OCI-LY7 (cell line): ENCODE measurements around the gene TPSD1. TPM values are rescaled to one million over a fixed set of nuclear protein-coding genes. Genes with fewer than 3 reads are reported as not detected.
"Not testable (repeated sequence)": the region's sequence is repeated elsewhere in the genome, so short reads cannot be mapped to it uniquely, and the experiment has no call there.

Experiments used
- BruUV-seq: library from RNA; stranded (reverse); fragments of 400-500 nt; replicated peaks from 2 replicates; lab custom pipeline; 2021; lab: Mats Ljungman, UMichigan
- CTCF ChIA-PET: fragments of 300-600 bp; sonication (Branson Sonifier 250); formaldehyde crosslinking; loops from one replicate; lab custom pipeline; 2022; ENCODE audit warnings: antibody characterized with exemption; ENCODE audit not compliant: unreplicated experiment; lab: Charles Lee
- POLR2A ChIA-PET: fragments of 300-600 bp; sonication (Branson Sonifier 250); formaldehyde crosslinking; loops from one replicate; lab custom pipeline; 2022; ENCODE audit warnings: antibody characterized with exemption; lab: Charles Lee
- DNase-seq: peaks from one replicate; pipeline ENCODE4 v3.0.0-alpha.2; 2015; ENCODE audit warnings: low spot score
- H2AFZ ChIP-seq: fragments of 200-600 bp; sonication (generic), shearing (Covaris generic); 2 replicates; pipeline ENCODE4 v1.6.1; 2014; ENCODE audit warnings: mild to moderate bottlenecking, antibody characterized with exemption, low read length, moderate library complexity
- H3K27ac ChIP-seq: fragments of 200-600 bp; sonication (generic); 2 replicates; pipeline ENCODE4 v1.5.1; 2014; ENCODE audit warnings: mixed run types, low read depth, mild to moderate bottlenecking, moderate library complexity, low read length, inconsistent platforms; ENCODE audit not compliant: poor library complexity, severe bottlenecking
- H3K36me3 ChIP-seq: fragments of 200-600 bp; sonication (generic); 2 replicates; pipeline ENCODE4 v1.6.1; 2014; ENCODE audit warnings: mild to moderate bottlenecking, antibody characterized with exemption, low read length, moderate library complexity, mixed read lengths; ENCODE audit not compliant: insufficient read depth
- H3K4me1 ChIP-seq: fragments of 200-600 bp; sonication (generic); 2 replicates; pipeline ENCODE4 v1.5.1; 2014; ENCODE audit warnings: mild to moderate bottlenecking, low read length; ENCODE audit not compliant: insufficient read depth, poor library complexity, severe bottlenecking
- H3K4me2 ChIP-seq: fragments of 200-600 bp; sonication (generic); 2 replicates; pipeline ENCODE4 v1.6.1; 2014; ENCODE audit warnings: mild to moderate bottlenecking, low read length
- H3K4me3 ChIP-seq: fragments of 200-600 bp; sonication (generic); 2 replicates; pipeline ENCODE4 v1.5.1; 2014; ENCODE audit warnings: mild to moderate bottlenecking, low read depth, low read length; ENCODE audit not compliant: poor library complexity, severe bottlenecking
- H3K79me2 ChIP-seq: fragments of 200-600 bp; sonication (generic); 2 replicates; pipeline ENCODE4 v1.6.1; 2016; ENCODE audit warnings: low read depth, mild to moderate bottlenecking, low read length, moderate library complexity, mixed read lengths; ENCODE audit not compliant: insufficient read depth
- H3K9me2 ChIP-seq: fragments of 200-600 bp; sonication (generic); 2 replicates; pipeline ENCODE4 v1.6.1; 2016; ENCODE audit warnings: mild to moderate bottlenecking, low read length, mixed read lengths; ENCODE audit not compliant: insufficient read depth
- H3K9me3 ChIP-seq: fragments of 200-600 bp; sonication (generic); 2 replicates; pipeline ENCODE4 v1.6.1; 2014; ENCODE audit warnings: mild to moderate bottlenecking, mixed run types, low read length, mixed read lengths
- H4K20me1 ChIP-seq: fragments of 200-600 bp; sonication (generic); 2 replicates; pipeline ENCODE4 v1.6.1; 2014; ENCODE audit warnings: mild to moderate bottlenecking, antibody characterized with exemption, low read length, moderate library complexity, mixed read lengths; ENCODE audit not compliant: insufficient read depth
- CTCF ChIP-seq: fragments of 200-600 bp; sonication (generic); conservative IDR thresholded peaks from 2 replicates; pipeline ENCODE4 v1.5.1; 2014; ENCODE audit warnings: mild to moderate bottlenecking, antibody characterized with exemption, low read length, moderate library complexity, mixed read lengths
- EZH2phosphoT487 ChIP-seq: fragments of 200-600 bp; sonication (generic); IDR thresholded peaks from 2 replicates; pipeline ENCODE4 v1.6.1; 2018; ENCODE audit warnings: low read depth, borderline replicate concordance, mild to moderate bottlenecking, mixed run types, antibody characterized with exemption, low read length, moderate library complexity, mixed read lengths
- intact Hi-C: fragments of 100-400 bp; cut with micrococcal nuclease; formaldehyde crosslinking; loops from one replicate; pipeline ENCODE4 v1.10.0; 2022; ENCODE audit not compliant: unreplicated experiment
- total RNA-seq, 2 experiments: library from RNA; depleted of rRNA in 1 of 2; stranded (reverse); fragments of >200 nt in 1 of 2; shearing (Covaris generic) in 1 of 2; gene quantifications; 2 replicates each; pipeline ENCODE4 v1.2.3, GENCODE V29; 2014 to 2022

TPSD1 gene
- total RNA-seq, 2 experiments from 2014 or later, result not detected

DNA sequence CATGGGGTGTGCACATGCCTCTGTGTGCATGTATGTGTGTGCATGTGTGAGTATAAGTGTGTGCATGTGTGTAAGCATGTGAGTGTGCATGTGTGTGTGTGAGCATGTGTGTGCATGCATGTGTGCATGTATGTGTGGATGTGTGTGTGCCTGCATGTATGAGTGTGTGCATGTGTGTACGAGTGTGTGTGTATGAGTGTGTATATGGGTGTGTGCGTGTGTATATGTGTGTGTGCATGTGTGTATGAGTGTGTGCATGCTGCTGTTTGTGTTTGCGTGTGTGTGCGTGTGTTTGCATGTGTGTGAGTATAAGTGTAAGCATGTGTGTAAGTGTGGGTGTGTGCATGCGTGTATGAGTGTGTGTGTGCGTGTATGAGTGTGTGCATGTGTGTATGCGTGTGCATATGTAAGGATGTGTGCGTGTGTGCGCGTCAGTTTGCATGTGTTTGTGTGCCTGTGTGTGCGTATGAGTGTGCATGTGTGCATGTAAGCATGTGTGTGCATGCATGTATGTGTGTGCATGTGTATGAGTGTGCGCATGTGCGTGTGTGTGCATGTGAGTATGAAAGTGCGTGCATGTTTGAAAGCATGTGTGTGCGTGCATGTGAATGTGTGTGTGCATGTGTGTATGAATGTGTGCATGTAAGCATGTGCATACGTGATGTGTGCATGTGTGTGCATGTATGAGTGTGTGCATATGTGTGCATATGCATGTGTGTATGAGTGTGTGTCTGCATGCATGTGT is 8.6 kb downstream of the TPSD1 start:
- intact Hi-C loops, result no loop called here
- no peak overlapping the region for H3K4me3 ChIP-seq
- no peaks in the 10 kb centered on the region for H3K9me3 ChIP-seq
- H3K36me3 ChIP-seq, result no peaks in the 10 kb centered on the region
- no peaks in the 10 kb centered on the region for H3K4me1 ChIP-seq
- no peaks in the 10 kb centered on the region for H3K79me2 ChIP-seq
- no peak overlapping the region for H2AFZ ChIP-seq
- TF ChIP-seq CTCF, result no peak
- TF ChIP-seq EZH2phosphoT487, result no peak
- no peaks in the 10 kb centered on the region for H3K9me2 ChIP-seq
- no TSS peak for BruUV-seq
- no peaks in the 10 kb centered on the region for H4K20me1 ChIP-seq
- no peak overlapping the region for H3K4me2 ChIP-seq
- POLR2A ChIA-PET, result no interaction called here
- DNase-seq, result no peak
- CTCF ChIA-PET, result no interaction called here
- no peak overlapping the region for H3K27ac ChIP-seq

DNA sequence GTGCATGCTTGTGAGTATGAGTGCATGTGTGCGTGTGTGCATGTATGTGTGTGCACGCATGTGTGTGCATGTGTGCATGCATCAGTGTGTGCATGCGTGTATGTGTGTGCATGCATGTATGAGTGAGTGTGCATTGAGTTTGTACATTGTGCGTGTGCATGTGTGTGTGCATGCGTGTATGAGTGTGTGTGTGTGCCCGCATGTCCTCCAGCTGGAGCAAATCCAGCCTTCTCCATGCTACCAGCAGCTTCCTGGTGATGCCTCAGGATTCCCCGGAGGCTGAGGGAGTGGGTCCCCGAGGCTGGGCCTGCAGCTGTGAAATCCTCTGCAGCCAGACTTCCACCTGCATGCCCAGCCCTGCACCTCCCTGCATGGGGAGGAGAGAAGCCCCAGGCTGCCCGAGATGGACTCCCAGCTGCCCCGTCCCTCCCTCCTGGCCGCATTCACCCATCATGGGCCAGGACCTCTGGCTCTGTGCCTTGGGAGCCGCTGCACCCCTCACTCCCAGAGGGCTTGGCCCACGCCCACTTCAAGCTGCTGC is 9.3 kb downstream of the TPSD1 start:
- Histone ChIP-seq H3K9me2 (no peaks in the 10 kb centered on the region), H3K4me3 (no peak overlapping the region), H3K36me3 (no peaks in the 10 kb centered on the region), H3K27ac (no peak overlapping the region), H2AFZ (no peak overlapping the region), H3K4me2 (no peak overlapping the region), H3K4me1 (no peaks in the 10 kb centered on the region), H4K20me1 (no peaks in the 10 kb centered on the region), H3K9me3 (no peaks in the 10 kb centered on the region), H3K79me2 (no peaks in the 10 kb centered on the region)
- ChIA-PET POLR2A (no interaction called here), CTCF (no interaction called here)
- DNase-seq, result no peak
- intact Hi-C loops, result no loop called here
- TF ChIP-seq CTCF, result no peak
- no peak for TF ChIP-seq EZH2phosphoT487
- no TSS peak for BruUV-seq

DNA sequence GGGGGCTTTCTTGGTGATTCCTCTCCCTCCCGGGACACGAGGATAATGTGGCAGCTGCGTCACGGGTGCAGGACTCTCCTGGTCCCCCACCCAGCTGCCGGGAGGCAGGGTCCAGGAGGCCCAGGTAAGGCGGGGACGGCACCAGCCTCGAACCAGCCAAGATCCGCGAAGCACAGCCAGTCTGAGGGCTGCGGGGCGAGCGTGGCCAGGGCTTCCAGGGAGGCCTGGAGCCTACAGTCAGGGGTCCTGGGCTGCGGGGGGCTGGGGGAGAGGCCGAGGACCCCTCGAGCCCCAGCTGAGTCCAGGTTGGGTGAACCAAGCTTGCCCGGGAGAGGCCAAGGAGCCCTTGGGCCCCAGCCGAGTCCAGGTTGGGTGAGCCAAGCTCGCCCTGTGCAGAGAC is 10.0 kb downstream of the TPSD1 start:
- TF ChIP-seq CTCF (no peak), EZH2phosphoT487 (no peak)

DNA sequence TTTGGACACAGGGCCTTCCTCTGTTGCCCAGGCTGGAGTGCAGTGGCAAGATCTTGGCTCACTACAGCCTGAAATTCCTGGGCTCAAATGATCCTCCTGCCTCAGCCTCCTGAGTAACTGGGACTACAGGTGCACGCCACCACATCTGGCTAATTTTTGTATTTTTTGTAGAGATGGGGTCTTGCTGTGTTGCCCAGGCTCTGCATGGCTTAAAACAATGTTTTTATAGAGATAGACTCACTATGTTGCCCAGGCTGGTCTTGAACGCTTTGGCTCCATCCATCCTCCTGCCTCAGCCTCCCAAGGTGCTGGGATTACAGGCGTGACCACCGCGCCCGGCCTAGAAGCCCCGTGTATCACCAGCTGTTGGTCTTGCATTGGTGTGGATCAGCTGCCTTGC is 13.5 kb downstream of the TPSD1 start:
- POLR2A ChIA-PET, result interaction anchor here (0.6 to 0.7 kb wide), 2 partner anchors 171 to 190 kb away, joined by 3 to 4 read pairs; no protein-coding TSS in a partner anchor
- H3K36me3 ChIP-seq, DNase-seq, H3K4me3 ChIP-seq, H3K79me2 ChIP-seq, H2AFZ ChIP-seq, H3K4me1 ChIP-seq, intact Hi-C loops, H3K9me2 ChIP-seq, CTCF ChIA-PET, H4K20me1 ChIP-seq, H3K4me2 ChIP-seq, H3K9me3 ChIP-seq, H3K27ac ChIP-seq, BruUV-seq: not testable (repeated sequence)

More for the DNA sequence above, 10.0 kb downstream of the TPSD1 start:
- no peak overlapping the region for H3K4me3 ChIP-seq
- H3K9me3 ChIP-seq, result no peaks in the 10 kb centered on the region
- BruUV-seq, result no TSS peak
- no peak overlapping the region for H2AFZ ChIP-seq
- no peak overlapping the region for H3K4me2 ChIP-seq
- H3K9me2 ChIP-seq, result no peaks in the 10 kb centered on the region
- no peak for DNase-seq
- H3K4me1 ChIP-seq, result no peaks in the 10 kb centered on the region
- ChIA-PET POLR2A (no interaction called here), CTCF (no interaction called here)
- H3K79me2 ChIP-seq, result no peaks in the 10 kb centered on the region
- H3K27ac ChIP-seq, result no peak overlapping the region
- no peaks in the 10 kb centered on the region for H3K36me3 ChIP-seq
- no peaks in the 10 kb centered on the region for H4K20me1 ChIP-seq
- intact Hi-C loops, result no loop called here
